Breast epithelium (tissue), 4 donors: Measurements from ENCODE around the gene NME4. TPM values are rescaled to one million over a fixed set of nuclear protein-coding genes. Genes with fewer than 3 reads are reported as not detected.
"Not testable (repeated sequence)": the region's sequence is repeated elsewhere in the genome, so short reads cannot be mapped to it uniquely, and the experiment has no call there.

Experiments
- DNase-seq, 2 donors: peaks; one replicate each; pipeline ENCODE4 v3.0.0-alpha.2; 2019; ENCODE audit warnings: low spot score in 2 of 2
- H3K27ac ChIP-seq, 2 donors: fragments of 200-600 bp; sonication (generic) in 1 of 2; one replicate each; pipeline ENCODE4 v1.5.1; 2016 to 2019; ENCODE audit warnings: mild to moderate bottlenecking in 1 of 2
- H3K27me3 ChIP-seq, 2 donors: fragments of 200-600 bp; sonication (generic) in 1 of 2; one replicate each; pipeline versions ENCODE4 v1.5.1 to v1.6.0; 2017 to 2019; ENCODE audit warnings: control low read depth in 1 of 2, mild to moderate bottlenecking in 1 of 2
- H3K36me3 ChIP-seq: fragments of 200-600 bp; one replicate; pipeline ENCODE4 v1.5.1; 2019
- H3K4me1 ChIP-seq, 2 donors: fragments of 200-600 bp; sonication (generic); one replicate each; pipeline ENCODE4 v1.5.1; 2016 to 2019; ENCODE audit warnings: control low read depth in 1 of 2
- H3K4me3 ChIP-seq, 3 donors: fragments of 200-600 bp; sonication (generic); 1 replicate in 2 of 3; 2 replicates in 1 of 3; pipeline ENCODE4 v1.5.1; 2016 to 2019; ENCODE audit warnings: mild to moderate bottlenecking in 3 of 3, moderate library complexity in 2 of 3
- H3K9me3 ChIP-seq, 2 donors: fragments of 200-600 bp; sonication (generic) in 1 of 2; one replicate each; pipeline ENCODE4 v1.5.1; 2016 to 2019; ENCODE audit warnings: control low read depth in 1 of 2
- CTCF ChIP-seq, 3 donors: fragments of 450-650 bp; IDR thresholded peaks; one replicate each; pipeline ENCODE4 v1.5.1; 2016 to 2017; ENCODE audit warnings: antibody characterized with exemption in 3 of 3, mild to moderate bottlenecking in 3 of 3, moderate library complexity in 3 of 3
- POLR2A ChIP-seq: fragments of 450-650 bp; IDR thresholded peaks from one replicate; pipeline ENCODE4 v1.6.1; 2016; ENCODE audit warnings: antibody characterized with exemption, mild to moderate bottlenecking, moderate library complexity
- POLR2AphosphoS5 ChIP-seq, 3 donors: sonication (generic); formaldehyde crosslinking; IDR thresholded peaks; one replicate each; pipeline ENCODE4 v1.6.1; 2017; ENCODE audit warnings: antibody characterized with exemption in 3 of 3
- intact Hi-C: fragments of 100-400 bp; cut with DNase I; formaldehyde crosslinking; loops from one replicate; pipeline ENCODE4 v1.15.1; 2023; ENCODE audit warnings: low total_unique reads
- total RNA-seq, 3 donors: library from RNA; depleted of rRNA; stranded (reverse); fragments of >200 nt; gene quantifications; one replicate each; pipeline ENCODE4 v1.1.0, GENCODE V29; 2016

NME4 gene
- total RNA-seq, 3 donors from 2014 or later = 46.5 to 118 (median 78.0) TPM

- Histone ChIP-seq H3K36me3 (no peaks in the 10 kb centered on the region), H3K4me3 (no peak overlapping the region), H3K27me3 (no peaks in the 10 kb centered on the region), H3K27ac (no peak overlapping the region), H3K9me3 (no peaks in the 10 kb centered on the region), H3K4me1 (peaks cover 3 to 4% of the 10 kb centered on the region in 2 donors)
- no peak for TF ChIP-seq CTCF (IDR thresholded peaks at IDR 0.05)
- TF ChIP-seq POLR2A = no peak
- TF ChIP-seq POLR2AphosphoS5 (IDR thresholded peaks at IDR 0.05) = no peak
- no peak for DNase-seq
- intact Hi-C loops = no loop called here
These were observed 20.8 kb upstream of the NME4 start for GRCh38 chr16:375927-376816.

- DNase-seq = no peak
- Histone ChIP-seq H3K27ac (no peak overlapping the region), H3K9me3 (no peaks in the 10 kb centered on the region), H3K4me3 (no peak overlapping the region), H3K27me3 (no peaks in the 10 kb centered on the region), H3K36me3 (no peaks in the 10 kb centered on the region), H3K4me1 (peaks cover 3 to 4% of the 10 kb centered on the region in 2 donors)
- intact Hi-C loops = no loop called here
- TF ChIP-seq POLR2AphosphoS5 (IDR thresholded peaks at IDR 0.05) (no peak), POLR2A (no peak)
These were observed 20.1 kb upstream of the NME4 start for GRCh38 chr16:376817-377418.

- no peak overlapping the region for H3K4me3 ChIP-seq
- H3K27me3 ChIP-seq = no peaks in the 10 kb centered on the region
- peaks cover 3 to 4% of the 10 kb centered on the region in 2 donors for H3K4me1 ChIP-seq
- no peaks in the 10 kb centered on the region for H3K36me3 ChIP-seq
- DNase-seq = no peak
- no peak for TF ChIP-seq POLR2AphosphoS5 (IDR thresholded peaks at IDR 0.05)
- TF ChIP-seq POLR2A = no peak
- TF ChIP-seq CTCF (IDR thresholded peaks at IDR 0.05) = no peak
- H3K9me3 ChIP-seq = no peaks in the 10 kb centered on the region
- intact Hi-C loops = no loop called here
- no peak overlapping the region for H3K27ac ChIP-seq
These were observed 19.5 kb upstream of the NME4 start for GRCh38 chr16:377419-377951.

- H3K4me1 ChIP-seq, DNase-seq, intact Hi-C loops, H3K27me3 ChIP-seq, H3K9me3 ChIP-seq, H3K36me3 ChIP-seq, H3K27ac ChIP-seq, H3K4me3 ChIP-seq: not testable (repeated sequence)
These were observed 18.7 kb upstream of the NME4 start for GRCh38 chr16:378113-378820.

- H3K4me1 ChIP-seq = peaks cover 3 to 4% of the 10 kb centered on the region in 2 donors
- intact Hi-C loops = no loop called here
These were observed 18.2 kb upstream of the NME4 start for GRCh38 chr16:378821-379182.

More at GRCh38 chr16:378821-379182, 18.2 kb upstream of the NME4 start:
- H3K27ac ChIP-seq = no peak overlapping the region
- H3K4me3 ChIP-seq = no peak overlapping the region
- TF ChIP-seq CTCF (IDR thresholded peaks at IDR 0.05) (no peak), POLR2AphosphoS5 (IDR thresholded peaks at IDR 0.05) (no peak), POLR2A (no peak)
- no peak for DNase-seq
- H3K27me3 ChIP-seq = no peaks in the 10 kb centered on the region
- H3K36me3 ChIP-seq = no peaks in the 10 kb centered on the region
- no peaks in the 10 kb centered on the region for H3K9me3 ChIP-seq
